GM19043 (cell line): ENCODE data around the gene DTX3L.
"Not testable (repeated sequence)": the region's sequence is repeated elsewhere in the genome, so short reads cannot be mapped to it uniquely, and the experiment has no call there.

Experiments
- ATAC-seq: cut with Tn5 transposase; IDR thresholded peaks from one replicate; pipeline ENCODE4 v1.9.1; 2021; ENCODE audit warnings: low read depth; ENCODE audit not compliant: unreplicated experiment

The DTX3L gene

GRCh38 chr3:122560680-122561079, 3.5 kb upstream of the DTX3L start:
- no peak for ATAC-seq

- no peak for ATAC-seq
These were observed 1.0 kb upstream of the DTX3L start for GRCh38 chr3:122562923-122563716.

- no peak for ATAC-seq
These were observed 467 bp upstream of the DTX3L start for GRCh38 chr3:122563717-122564025.

- not testable (repeated sequence) for ATAC-seq
These were observed 4.0 kb downstream of the DTX3L start for GRCh38 chr3:122568131-122568530.

- no peak for ATAC-seq
These were observed 4.6 kb downstream of the DTX3L start for GRCh38 chr3:122568755-122569154.

DNA sequence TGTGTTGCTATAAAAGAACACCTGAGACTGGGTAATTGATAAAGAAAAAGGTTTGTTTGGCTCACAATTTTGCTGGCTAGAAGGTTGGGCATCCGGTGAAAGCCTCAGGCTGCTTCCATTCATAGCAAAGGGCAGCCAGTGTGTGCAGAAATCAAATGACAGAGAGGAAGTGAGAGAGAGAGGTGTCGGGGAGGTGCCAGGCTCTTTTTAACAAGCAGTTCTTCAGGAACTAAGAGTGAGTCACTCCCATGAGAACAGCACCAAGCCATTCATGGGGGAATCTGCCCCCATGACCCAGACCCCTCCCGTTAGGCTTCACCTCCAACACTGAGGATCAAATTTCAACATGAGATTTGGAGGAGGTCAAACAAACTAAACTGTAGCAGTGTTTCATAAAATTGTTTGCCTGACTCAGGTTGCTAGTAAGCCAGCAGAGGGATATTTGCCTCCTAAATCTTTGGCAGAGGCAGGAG, 8.8 kb downstream of the DTX3L start:
- no peak for ATAC-seq

- ATAC-seq: peak; percentile 80
These were observed 12.2 kb downstream of the DTX3L start for GRCh38 chr3:122576174-122576940.

DNA sequence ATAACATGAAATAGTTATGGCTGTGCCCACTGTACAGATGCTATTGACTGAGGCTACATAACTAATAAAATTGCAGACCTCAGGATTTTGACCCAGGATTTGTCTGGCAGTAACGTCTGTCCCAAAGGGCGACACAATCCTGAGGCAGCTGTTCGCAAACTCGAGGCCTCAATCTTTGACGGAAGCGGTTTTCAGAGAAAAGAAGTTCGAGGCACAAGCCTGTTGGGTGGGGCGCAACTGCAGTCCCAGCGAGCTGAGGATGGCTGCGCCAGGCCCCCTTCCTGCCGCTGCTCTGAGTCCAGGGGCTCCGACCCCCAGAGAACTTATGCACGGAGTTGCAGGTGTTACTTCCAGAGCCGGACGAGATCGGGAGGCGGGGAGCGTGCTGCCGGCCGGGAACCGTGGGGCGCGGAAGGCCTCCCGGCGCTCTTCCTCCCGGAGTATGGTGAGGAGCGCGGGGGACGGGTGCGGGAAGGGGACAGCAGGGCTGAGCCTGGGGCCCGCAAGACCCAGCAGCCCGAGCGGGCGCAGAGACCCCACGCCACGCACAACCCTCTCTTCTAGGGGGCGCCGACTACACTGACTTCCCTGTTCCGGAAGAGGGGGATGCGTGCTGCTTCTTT, 13.4 kb downstream of the DTX3L start, which contains the start of gene PARP15:
Gene PARP15 (plus strand): TSS at position 242 of the 623 bp plus-strand sequence. CDS start 18 bp downstream, at position 260.
- ATAC-seq: no peak

- ATAC-seq: no peak
These were observed 14.1 kb downstream of the DTX3L start for GRCh38 chr3:122578069-122578740.

DNA sequence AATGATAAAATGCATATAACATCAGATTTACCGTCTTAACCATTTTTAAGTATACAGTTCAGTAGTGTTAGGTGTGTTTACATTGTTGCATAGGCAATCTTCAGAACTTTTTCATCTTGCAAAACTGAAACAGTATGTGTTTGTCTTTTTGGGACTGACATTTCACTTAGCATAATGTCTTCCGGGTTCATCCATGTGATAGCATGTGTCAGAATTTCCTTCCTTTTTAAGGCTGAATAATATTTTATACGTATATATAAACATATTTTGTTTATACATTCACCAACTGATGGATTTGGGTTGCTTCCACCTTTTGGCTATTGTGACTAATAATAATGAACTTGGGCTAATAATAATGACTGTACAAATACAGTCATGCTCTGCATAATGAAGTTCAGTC, 16.3 kb downstream of the DTX3L start:
- ATAC-seq: no peak

- no peak for ATAC-seq
These were observed 17.5 kb downstream of the DTX3L start for GRCh38 chr3:122581622-122582021.

- no peak for ATAC-seq
These were observed 18.3 kb downstream of the DTX3L start for GRCh38 chr3:122582390-122582789.

- ATAC-seq: no peak
These were observed 22.0 kb downstream of the DTX3L start for GRCh38 chr3:122586098-122586497.

GRCh38 chr3:122586773-122587485, 22.8 kb downstream of the DTX3L start:
- ATAC-seq: no peak

DNA sequence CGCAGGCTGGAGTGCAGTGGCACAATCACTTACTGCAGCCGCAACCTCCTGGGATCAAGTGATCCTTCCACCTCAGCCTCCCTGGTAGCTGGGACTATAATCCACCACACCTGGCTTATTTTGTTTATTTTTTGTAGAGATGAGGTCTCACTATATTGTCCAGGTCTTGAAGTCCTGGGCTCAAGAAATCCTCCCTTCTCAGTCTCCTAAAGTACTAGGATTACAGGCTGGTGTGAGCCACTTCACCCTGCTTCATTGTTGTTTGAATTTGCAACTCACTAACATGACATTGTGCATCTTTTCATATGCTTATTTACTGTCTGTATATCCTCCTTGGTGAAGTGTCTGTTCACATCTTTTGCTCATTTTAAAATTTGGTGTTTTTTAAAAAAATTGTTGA, 23.4 kb downstream of the DTX3L start:
- ATAC-seq: no peak

DNA sequence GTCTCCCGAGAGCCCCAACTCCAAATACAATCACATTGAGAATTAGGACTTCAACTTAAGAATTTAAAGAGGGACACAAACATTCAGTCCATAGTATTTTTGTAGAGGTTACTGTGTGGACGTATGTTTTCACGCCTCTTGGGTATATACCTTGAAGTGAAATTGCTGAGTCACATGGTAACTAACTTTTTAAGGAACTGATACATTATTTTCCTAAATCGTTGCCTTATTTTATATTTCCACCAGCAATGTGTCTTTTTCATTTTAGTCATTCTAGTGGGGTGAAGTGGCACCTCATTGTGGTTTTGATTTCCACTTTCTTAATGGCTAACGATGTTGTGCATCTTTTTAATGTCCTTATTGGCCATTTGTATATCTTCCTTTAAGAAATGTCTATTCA, 25.2 kb downstream of the DTX3L start:
- peak; percentile 71 for ATAC-seq

DNA sequence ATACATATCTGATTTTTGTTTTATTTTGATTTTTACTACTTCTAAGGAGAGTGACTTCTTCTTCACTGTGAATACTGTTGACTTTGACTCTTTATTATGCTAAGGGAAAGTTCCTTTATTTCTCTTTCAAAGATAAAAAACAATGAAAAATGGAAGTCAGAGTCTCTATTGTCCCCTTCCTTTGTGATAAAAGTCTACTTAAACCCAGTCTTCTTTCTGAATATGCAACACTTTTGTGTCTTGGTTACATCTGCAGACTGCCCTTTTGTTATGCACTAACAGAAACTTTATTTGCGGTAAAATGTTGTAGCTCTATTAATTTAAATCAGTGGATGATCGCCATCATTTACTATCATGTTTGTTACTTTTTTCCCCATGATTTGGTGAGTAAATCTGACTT, 26.5 kb downstream of the DTX3L start:
- ATAC-seq: no peak

DNA sequence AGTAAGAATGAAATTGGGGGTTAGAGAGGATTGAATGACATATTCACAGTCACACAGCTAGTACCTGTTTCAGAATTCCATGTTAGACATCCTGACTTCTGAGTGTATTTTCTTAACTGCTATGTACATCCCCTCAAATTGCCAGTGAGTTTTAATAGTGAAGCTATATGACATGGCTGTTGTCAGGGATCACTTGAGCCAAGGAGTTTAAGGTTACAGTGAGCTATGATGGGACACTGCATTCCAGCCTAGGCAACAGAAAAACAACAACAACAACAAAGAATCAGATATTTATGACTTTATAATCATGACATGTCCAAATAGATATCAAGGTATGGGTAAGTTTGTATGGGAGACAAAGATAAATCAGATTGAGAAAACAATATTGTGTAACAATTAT, 29.9 kb downstream of the DTX3L start:
- ATAC-seq: no peak

- ATAC-seq: no peak
These were observed 34.0 kb downstream of the DTX3L start for GRCh38 chr3:122598151-122598550.

GRCh38 chr3:122598556-122598955, 34.4 kb downstream of the DTX3L start:
- ATAC-seq: peak; percentile 53
